HG02759 (cell line): ENCODE measurements around the gene GTF2I.
"Not testable (repeated sequence)": the region's sequence is repeated elsewhere in the genome, so short reads cannot be mapped to it uniquely, and the experiment has no call there.

Experiments used
- ATAC-seq: cut with Tn5 transposase; IDR thresholded peaks from one replicate; pipeline ENCODE4 v1.9.1; 2021; ENCODE audit warnings: mild to moderate bottlenecking, moderate library complexity; ENCODE audit not compliant: unreplicated experiment

GTF2I gene

DNA sequence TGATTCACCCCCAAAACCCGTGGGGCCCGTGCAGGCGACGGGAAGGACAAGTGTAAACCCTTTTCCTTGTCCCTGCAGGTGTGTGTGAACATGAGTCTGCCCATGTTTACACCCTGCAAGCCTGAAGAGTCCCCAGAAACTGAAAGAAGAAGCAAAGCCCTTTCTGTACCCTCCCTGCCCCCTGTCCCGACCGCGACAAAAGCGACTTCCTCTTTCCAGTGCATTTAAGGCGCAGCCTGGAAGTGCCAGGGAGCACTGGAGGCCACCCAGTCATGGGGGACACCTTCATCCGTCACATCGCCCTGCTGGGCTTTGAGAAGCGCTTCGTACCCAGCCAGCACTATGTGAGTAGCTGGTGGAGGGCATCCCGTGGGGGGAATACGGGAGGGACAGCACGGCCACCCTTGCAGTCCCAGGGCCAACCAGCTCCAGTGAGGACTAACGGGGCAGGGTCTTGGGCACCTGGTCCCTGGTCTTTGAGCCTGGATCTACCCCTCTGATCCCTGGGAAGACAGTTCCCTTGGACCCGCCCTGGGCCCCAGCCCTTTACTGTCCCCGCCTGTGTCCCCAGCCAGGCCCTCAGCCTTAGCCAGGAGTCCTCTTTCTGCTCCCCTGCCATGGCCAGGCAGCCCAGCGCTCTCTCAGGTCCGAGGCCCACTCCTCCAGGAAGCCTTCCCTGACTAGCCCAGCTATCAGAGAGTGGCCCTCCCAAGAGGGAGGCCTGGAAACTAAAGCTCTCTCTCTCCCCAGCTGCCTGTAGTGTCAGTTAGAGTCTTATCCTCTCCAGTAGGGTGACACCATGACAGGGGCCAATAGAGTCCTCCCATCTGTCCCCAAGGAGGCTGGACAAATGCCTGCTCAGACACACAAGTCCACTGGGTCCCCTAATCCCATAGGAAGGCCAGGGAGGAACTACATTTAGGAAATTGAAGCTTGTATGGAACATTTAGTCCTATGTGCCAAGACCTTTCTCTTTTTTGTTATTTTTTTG, 116.5 kb downstream of the GTF2I start, which contains the start of gene NCF1:
NCF1 (plus strand) TSS at position 252 of the 991 bp plus-strand sequence; CDS start at position 273, 21 bp downstream.
- peak; percentile 81 for ATAC-seq

DNA sequence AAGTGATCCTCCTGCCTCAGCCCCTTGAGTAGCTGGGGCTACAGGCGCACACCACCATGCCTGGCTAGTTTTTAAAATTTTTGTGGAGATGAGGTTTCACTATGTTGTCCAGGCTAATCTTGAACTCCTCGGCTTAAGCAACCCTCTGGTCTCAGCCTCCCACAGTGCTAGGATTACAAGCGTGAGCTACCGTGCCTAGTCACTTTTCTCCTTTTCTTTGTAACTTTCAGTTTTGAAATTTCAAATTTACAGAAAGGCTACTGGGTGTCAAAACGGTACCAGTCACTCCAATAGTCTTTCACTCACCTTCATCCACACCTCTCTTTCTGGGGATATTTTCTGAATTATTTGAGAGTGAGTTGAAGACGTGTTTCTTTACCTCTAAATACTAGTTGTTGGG, 117.6 kb downstream of the GTF2I start:
- ATAC-seq = peak; percentile 48

DNA sequence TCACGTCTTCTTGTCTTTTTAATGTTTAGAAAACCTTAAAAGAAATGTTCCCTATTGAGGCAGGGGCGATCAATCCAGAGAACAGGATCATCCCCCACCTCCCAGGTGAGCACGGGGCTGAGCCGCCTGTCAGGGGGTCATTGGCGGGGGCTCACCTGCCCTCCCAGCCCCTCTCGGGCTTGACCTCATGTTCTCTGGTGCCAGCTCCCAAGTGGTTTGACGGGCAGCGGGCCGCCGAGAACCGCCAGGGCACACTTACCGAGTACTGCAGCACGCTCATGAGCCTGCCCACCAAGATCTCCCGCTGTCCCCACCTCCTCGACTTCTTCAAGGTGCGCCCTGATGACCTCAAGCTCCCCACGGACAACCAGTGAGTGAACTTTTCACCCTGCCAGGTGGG, 121.5 kb downstream of the GTF2I start:
- not testable (repeated sequence) for ATAC-seq

DNA sequence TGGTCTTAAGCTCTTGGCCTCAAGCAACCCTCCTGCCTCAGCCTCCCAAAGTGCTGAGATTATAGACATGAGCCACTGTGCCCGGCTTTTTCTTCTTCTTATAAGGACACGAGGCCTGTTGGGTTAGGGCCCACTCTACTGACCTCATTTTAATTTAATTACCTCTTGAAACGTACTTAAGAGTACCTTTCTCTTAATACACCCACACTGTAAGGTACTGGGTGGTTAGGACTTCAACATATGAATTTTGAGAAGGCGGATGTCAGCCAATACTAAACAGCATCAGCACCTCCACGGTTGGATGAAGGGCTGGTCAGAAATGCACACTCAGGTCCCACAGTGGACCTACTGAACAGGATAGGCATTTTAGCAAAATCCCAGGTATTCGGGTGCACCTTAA, 124.2 kb downstream of the GTF2I start:
- ATAC-seq = not testable (repeated sequence)

DNA sequence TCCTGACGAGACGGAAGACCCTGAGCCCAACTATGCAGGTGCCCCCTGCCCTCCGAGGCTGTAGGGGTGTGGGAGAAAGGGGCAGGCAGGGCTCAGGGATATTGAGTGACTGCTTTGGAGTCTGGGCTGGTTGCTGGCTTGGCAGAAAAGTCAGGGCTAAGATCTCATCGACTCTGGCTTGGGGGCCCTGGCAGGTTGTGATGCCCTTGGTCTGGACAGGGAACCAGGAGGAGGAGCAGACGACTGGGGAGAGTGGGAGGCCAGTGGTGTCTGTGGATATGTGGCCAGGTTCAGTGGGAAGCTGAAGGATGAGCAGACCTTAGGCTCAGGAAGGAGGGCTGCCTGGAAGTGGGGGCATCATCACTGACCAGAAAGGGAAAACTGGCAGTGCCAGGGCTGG, 126.1 kb downstream of the GTF2I start:
- ATAC-seq = not testable (repeated sequence)

DNA sequence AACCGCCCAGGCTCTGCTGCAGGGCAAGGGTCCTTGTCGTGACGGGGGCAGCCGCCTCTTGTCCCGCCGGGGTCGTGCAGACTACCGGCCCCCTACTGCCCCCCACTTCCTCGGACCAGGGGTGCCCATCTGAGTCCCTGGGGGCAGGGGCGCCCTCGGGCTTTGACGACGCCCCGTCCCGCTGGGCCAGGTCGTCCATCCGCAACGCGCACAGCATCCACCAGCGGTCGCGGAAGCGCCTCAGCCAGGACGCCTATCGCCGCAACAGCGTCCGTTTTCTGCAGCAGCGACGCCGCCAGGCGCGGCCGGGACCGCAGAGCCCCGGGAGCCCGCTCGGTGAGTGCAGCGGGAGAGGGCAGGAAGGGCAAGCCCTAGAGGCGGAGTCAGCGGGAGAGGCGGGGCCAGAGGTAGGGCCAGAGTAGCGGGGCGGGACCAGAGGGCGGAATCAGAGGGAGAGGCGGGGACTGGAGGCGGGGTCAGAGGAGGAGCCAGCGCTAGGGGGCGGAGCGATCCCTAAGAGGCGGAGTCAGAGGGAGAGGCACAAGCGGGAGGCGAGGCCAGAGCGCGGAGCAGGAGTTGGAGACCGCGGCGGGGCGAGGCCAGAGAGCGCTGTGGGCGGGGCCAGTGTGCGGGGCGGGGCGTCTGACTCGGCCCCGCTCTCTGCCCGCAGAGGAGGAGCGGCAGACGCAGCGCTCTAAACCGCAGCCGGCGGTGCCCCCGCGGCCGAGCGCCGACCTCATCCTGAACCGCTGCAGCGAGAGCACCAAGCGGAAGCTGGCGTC, 131.0 kb downstream of the GTF2I start:
- peak; percentile 84 for ATAC-seq

DNA sequence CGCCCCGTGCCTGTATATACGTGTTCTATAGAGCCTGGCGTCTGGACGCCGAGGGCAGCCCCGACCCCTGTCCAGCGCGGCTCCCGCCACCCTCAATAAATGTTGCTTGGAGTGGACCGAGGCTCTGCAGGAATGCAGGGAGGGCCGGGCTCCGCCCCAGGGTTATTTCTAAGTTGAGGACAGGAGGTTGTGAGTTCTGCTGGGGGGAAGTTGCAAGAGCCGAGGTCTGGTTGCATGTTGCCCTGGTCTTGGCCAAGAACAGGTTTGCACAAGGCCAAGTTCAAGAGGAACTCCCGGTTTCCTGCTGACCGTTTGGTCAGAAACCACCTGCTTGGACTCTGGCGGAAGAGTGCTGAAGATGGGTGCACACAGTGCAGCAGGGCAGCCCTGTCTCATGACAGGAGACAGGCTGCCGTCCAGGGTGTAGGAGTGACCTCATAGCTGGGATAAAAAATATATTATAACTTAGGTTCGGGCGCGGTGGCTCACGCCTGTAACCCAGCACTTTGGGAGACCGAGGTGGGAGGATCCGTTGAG, 131.8 kb downstream of the GTF2I start:
- not testable (repeated sequence) for ATAC-seq

DNA sequence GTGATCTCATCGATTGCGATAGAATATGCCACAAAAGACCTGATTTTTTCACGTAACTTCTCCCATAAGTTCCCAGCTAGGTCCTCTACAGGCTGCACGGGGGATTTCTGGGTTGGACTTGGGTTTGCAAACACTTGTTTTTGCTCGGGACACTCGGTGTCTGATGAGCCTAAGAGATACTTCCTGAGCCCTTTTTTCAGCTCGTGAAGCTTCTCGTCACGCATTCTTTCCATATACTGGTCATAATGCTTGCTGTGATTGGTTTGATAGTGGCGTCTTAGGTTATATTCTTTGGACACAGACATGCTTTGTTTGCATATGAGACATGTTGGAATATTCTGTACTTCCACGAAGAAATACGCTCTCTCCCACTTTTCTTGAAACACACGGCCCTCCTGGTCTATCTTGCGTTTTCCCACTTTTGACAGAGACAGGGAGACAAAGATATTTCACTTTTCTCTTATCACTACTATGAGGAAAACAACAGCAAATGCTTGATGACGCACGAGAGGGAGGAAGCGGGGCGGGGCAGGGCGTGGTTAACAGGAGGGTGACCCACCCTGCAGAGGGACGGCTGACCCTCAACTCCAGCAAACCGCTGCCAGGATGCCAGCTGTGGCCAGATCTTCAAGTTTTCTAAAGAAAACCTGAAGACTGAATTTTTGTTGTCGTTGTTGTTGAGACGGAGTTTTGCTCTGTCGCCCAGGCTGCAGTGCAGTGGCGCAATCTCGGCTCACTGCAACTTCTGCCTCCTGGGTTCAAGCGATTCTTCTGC, 140.5 kb downstream of the GTF2I start:
- ATAC-seq = not testable (repeated sequence)

DNA sequence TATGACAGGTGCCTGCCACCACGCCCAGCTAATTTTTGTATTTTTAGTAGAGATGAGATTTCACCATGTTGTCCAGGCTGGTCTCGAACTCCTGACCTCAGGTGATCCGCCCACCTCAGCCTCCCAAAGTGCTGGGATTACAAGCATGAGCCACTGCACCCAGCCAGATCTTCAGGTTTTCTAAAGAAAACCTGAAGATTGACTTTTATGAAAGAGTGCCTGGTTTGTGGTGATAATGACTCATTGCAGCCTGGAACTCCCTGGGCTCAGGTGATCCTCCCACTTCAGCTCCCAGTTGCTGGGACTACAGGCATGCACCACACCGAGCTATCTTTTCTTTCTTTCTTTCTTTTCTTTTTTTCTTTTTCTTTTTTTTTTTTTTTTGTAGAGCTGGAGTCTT, 141.1 kb downstream of the GTF2I start:
- not testable (repeated sequence) for ATAC-seq
